LNCaP clone FGC (cell line): ENCODE measurements around the gene POLA2.
"Not testable (repeated sequence)": the region's sequence is repeated elsewhere in the genome, so short reads cannot be mapped to it uniquely, and the experiment has no call there.

Source experiments
- DNase-seq: peaks from one replicate; pipeline ENCODE4 v3.0.0-alpha.2; 2011; ENCODE audit warnings: low read depth
- H3K4me3 ChIP-seq: 2 replicates; pipeline ENCODE4 v1.5.1; 2011; ENCODE audit warnings: mild to moderate bottlenecking, low read depth, low read length, control low read depth
- TF ChIP-seq, protein P1 (sequence below): IDR thresholded peaks from 2 replicates; pipeline ENCODE4 v1.5.1; 2012; ENCODE audit warnings: mild to moderate bottlenecking; ENCODE audit not compliant: control insufficient read depth, insufficient read depth; ENCODE audit errors: extremely low read depth

The POLA2 gene

DNA sequence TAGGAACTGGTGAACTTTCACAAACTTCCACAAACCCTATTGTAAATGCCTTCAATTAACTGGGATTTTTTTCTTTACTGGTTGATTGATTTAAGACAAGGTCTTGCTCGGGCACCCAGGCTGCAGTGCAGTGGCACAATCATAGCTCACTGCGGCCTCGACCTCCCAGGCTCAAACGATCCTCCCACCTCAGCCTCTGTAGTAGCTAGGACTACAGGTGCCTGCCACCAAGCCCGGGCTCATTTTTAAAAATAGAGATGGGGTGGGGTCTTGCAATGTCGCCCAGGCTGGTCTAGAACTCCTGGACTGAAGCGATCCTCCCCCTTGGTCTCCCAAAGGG, 35.7 kb upstream of the POLA2 start:
- H3K4me3 ChIP-seq: no peak overlapping the region; the same call in 1 of the 2 replicates
- TF ChIP-seq, protein P1, sequence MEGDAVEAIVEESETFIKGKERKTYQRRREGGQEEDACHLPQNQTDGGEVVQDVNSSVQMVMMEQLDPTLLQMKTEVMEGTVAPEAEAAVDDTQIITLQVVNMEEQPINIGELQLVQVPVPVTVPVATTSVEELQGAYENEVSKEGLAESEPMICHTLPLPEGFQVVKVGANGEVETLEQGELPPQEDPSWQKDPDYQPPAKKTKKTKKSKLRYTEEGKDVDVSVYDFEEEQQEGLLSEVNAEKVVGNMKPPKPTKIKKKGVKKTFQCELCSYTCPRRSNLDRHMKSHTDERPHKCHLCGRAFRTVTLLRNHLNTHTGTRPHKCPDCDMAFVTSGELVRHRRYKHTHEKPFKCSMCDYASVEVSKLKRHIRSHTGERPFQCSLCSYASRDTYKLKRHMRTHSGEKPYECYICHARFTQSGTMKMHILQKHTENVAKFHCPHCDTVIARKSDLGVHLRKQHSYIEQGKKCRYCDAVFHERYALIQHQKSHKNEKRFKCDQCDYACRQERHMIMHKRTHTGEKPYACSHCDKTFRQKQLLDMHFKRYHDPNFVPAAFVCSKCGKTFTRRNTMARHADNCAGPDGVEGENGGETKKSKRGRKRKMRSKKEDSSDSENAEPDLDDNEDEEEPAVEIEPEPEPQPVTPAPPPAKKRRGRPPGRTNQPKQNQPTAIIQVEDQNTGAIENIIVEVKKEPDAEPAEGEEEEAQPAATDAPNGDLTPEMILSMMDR: no peak
- DNase-seq: no peak

DNA sequence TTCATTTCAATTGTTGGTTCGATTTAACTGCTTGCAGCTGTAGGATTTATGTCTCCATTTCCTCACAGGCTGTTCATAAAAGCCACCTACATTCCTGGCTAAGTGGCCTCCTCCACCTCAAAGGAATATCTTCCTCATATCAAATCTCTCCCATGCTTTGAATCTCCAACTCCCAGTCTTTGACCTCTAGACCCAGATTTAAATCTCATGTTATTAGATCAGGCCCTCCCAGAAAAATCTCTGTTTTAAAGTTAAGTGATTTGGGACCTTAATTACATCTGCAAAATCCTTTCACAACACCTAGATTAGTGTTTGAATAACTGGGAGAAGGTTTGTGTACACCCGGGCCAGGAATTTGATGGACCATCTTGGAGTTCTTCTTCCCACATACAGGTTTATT, 33.9 kb upstream of the POLA2 start:
- no peak overlapping the region for H3K4me3 ChIP-seq
- TF ChIP-seq, protein P1: no peak
- no peak for DNase-seq

DNA sequence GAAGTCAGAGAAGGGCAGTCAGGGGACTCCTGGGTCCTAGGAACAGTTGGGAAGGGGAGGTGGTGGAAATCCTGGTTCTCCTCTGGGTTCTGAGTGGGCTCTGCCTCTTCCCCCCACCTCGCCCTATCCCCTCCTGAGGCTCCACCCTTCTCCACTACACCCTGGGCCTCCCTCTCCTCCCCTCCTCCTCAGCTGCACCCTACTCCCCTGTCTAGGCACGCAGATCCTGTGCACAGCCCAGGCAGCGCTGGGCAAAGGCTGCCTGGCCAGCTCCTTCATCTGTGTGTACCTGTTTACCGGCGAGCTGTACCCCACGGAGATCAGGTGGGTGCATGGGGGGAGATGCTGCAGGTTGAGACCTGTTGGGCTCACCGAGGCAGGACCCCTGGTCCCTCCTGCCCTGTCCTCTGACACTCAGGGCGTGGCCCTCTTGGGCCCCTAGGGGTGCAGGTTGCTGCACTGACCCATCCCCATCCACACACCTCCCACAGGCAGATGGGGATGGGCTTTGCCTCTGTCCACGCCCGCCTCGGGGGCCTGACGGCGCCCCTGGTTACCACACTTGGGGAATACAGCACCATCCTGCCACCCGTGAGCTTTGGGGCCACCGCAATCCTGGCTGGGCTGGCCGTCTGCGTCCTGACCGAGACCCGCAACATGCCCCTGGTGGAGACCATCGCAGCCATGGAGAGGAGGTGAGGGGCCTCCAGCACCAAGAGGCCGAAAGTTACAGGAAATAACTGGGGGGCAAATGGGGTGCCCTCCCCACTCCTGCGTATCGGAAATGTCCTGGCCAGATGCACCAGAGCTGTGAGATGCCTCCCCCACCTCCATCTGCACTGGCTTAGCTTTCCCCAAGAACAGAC, 25.3 kb upstream of the POLA2 start:
- TF ChIP-seq, protein P1: no peak
- H3K4me3 ChIP-seq: no peak overlapping the region
- no peak for DNase-seq

DNA sequence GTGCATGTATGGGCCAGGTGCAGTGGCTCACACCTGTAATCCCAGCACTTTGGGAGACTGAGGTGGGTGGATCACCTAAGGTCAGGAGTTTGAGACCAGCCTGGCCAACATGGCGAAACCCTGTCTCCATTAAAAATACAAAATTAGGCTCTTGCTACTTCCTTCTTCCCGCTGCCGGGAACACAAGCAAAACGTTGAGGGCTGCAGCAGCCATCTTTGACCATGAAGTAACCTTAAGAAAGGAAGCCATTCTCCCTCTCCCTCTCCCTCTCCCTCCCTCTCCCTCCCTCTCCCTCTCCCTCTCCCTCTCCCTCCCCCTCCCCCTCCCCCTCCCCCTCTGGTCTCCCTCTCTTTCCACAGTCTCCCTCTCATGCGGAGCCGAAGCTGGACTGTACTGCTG, 23.5 kb upstream of the POLA2 start:
- DNase-seq, H3K4me3 ChIP-seq: not testable (repeated sequence)

DNA sequence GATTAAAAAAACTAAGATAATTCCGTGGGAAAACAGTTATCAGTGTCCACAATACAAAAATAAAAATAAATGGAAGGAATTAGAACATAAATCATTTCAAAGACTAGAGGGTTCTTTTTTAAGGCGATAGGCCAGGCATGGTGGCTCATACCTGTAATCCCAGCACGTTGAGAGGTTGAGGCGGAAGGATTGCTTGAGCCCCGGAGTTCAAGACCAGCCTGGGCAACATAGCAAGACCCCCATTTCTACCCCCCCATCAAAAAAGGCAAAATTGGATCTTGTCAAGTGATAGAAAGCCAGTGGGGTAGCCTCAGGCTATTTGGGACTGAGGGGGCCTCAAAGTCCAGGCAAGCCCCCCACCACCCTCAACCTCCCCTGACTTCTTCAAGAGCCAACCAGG, 20.6 kb upstream of the POLA2 start:
- TF ChIP-seq, protein P1: no peak
- DNase-seq: no peak
- no peak overlapping the region for H3K4me3 ChIP-seq

DNA sequence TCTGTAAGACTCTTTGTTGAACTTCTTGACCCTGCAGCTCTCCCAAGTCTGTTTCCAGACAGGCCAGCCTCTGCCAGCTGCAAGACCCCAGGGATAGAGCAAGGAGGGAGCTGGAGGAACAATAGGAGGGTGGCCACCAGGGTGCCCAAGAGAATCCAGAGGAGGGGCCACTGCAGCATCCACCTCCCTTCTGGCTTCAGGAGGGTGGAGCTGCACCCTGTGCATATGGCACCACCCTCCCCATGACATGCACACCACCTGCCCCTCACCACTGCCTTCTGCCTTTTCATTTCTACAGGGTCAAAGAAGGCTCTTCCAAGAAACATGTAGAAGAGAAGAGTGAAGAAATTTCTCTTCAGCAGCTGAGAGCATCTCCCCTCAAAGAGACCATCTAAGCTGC, 20.1 kb upstream of the POLA2 start:
- TF ChIP-seq, protein P1: no peak
- H3K4me3 ChIP-seq: no peak overlapping the region
- DNase-seq: no peak

DNA sequence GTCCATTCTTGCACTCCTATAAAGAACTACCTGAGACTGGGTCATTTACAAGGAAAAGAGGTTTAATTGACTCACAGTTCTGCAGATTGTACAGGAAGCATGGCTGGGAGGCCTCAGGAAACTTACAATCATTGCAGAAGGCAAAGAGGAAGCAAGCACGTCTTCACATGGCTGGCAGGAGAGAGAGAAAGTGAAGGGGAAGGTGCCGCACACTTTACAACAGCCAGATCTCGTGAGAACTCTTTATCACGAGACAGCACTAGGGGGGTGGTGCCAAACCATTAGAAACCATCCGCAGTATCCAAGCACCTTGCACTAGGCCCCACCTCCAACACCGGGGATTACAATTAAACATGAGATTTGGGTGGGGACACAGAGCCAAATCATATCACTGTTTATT, 19.4 kb upstream of the POLA2 start:
- TF ChIP-seq, protein P1: no peak
- DNase-seq: no peak
- no peak overlapping the region for H3K4me3 ChIP-seq

DNA sequence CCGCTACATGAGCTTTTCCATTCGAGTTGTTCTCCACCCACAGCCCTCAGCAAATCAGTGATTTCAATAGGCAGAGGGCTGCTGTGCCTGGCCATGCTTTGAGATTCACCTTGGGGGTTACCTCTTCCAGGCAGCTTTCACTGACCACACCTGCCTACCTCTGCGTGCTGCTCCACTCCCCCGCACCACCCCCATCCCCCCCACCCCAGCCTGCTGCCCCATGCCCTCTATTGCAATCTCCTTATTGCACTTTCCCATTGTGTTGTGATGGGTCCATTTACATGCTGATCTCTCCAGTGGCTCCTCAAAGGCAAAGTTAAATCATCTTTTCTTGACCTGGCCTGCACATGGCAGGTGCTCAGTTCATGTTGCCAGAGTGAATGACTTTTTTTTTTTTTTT, 18.0 kb upstream of the POLA2 start:
- TF ChIP-seq, protein P1: no peak
- no peak overlapping the region for H3K4me3 ChIP-seq
- DNase-seq: no peak

DNA sequence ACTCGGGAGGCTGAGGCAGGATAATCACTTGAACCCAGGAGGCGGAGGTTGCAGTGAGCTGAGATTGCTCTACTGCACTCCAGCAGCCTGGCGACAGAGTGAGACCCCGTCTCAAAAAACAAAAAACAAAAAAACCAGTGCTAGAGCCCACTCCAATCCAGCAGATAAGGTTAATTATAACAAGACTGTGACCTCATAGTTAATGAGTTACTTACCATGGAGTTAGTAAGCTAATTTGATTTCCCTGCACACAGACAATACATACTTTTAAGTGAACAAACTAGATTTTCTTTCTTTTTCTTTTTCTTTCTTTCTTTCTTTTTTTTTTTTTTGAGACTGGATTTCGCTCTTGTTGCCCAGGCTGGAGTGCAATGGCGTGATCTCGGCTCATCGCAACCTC, 16.7 kb upstream of the POLA2 start:
- DNase-seq, H3K4me3 ChIP-seq: not testable (repeated sequence)
